ENCODE results near the gene SCN1B.
"Not testable (repeated sequence)": the region's sequence is repeated elsewhere in the genome, so short reads cannot be mapped to it uniquely, and the experiment has no call there.

Gene SCN1B

GRCh38 chr19:35002037-35002535 lies 28.2 kb upstream of the SCN1B start:
- no peak for DNase-seq

- DNase-seq: no peak
Observed at GRCh38 chr19:35004517-35005255, 25.6 kb upstream of the SCN1B start.

GRCh38 chr19:35005256-35005977 lies 24.9 kb upstream of the SCN1B start:
- no peak for DNase-seq

GRCh38 chr19:35006007-35006341 lies 24.3 kb upstream of the SCN1B start:
- not testable (repeated sequence) for DNase-seq

GRCh38 chr19:35006342-35006998 lies 23.8 kb upstream of the SCN1B start:
- DNase-seq: no peak

GRCh38 chr19:35006999-35007365 lies 23.3 kb upstream of the SCN1B start:
- DNase-seq: no peak

- DNase-seq: not testable (repeated sequence)
Observed at GRCh38 chr19:35007427-35007826, 22.8 kb upstream of the SCN1B start.

- DNase-seq: no peak
Observed at GRCh38 chr19:35008891-35009341, 21.4 kb upstream of the SCN1B start.

- DNase-seq: no peak
Observed at GRCh38 chr19:35009424-35010415, 20.6 kb upstream of the SCN1B start.

- no peak for DNase-seq
Observed at GRCh38 chr19:35011091-35011689, 19.1 kb upstream of the SCN1B start.

GRCh38 chr19:35011737-35012682 lies 18.3 kb upstream of the SCN1B start:
- no peak for DNase-seq

GRCh38 chr19:35013041-35013819 lies 17.0 kb upstream of the SCN1B start:
- no peak for DNase-seq

- no peak for DNase-seq
Observed at GRCh38 chr19:35013820-35014754, 16.2 kb upstream of the SCN1B start.

GRCh38 chr19:35014774-35015173 lies 15.5 kb upstream of the SCN1B start:
- DNase-seq: not testable (repeated sequence)

GRCh38 chr19:35015270-35015953 lies 14.9 kb upstream of the SCN1B start:
- DNase-seq: no peak

- no peak for DNase-seq
Observed at GRCh38 chr19:35015954-35016351, 14.3 kb upstream of the SCN1B start.

GRCh38 chr19:35017507-35017906 lies 12.8 kb upstream of the SCN1B start:
- no peak for DNase-seq

- no peak for DNase-seq
Observed at GRCh38 chr19:35018379-35018778, 11.9 kb upstream of the SCN1B start.

Data from NCI-H774 (cell line).